Activated naive CD4-positive, alpha-beta T cell treated with anti-CD3 and anti-CD28 coated beads, Interleukin-2, amount 50 U/mL, for 16 hours (primary cell): Measurements from ENCODE around the gene PACS2.
"Not testable (repeated sequence)": the region's sequence is repeated elsewhere in the genome, so short reads cannot be mapped to it uniquely, and the experiment has no call there.

ENCODE experiments used
- DNase-seq: peaks from one replicate; pipeline ENCODE4 v3.0.0-alpha.2; 2020

PACS2 gene

DNA sequence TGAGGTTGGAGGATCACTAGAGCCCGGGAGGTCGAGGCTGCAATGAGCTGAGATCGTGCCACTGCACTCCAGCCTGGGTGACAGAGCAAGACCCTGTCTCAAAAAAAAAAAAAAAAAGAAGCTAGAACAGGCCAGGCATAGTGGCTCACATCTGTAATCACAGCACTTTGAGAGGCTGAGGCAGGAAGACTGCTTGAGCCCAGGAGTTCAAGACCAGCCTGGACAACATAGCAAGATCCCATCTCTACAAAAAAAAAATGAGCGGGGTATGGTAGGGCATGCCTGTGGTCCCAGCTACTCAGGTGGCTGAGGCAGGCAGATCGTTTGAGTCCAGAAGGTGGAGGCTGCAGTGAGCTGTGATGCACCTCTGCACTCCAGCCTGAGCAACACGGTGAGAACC lies 25.6 kb upstream of the PACS2 start:
- not testable (repeated sequence) for DNase-seq

DNA sequence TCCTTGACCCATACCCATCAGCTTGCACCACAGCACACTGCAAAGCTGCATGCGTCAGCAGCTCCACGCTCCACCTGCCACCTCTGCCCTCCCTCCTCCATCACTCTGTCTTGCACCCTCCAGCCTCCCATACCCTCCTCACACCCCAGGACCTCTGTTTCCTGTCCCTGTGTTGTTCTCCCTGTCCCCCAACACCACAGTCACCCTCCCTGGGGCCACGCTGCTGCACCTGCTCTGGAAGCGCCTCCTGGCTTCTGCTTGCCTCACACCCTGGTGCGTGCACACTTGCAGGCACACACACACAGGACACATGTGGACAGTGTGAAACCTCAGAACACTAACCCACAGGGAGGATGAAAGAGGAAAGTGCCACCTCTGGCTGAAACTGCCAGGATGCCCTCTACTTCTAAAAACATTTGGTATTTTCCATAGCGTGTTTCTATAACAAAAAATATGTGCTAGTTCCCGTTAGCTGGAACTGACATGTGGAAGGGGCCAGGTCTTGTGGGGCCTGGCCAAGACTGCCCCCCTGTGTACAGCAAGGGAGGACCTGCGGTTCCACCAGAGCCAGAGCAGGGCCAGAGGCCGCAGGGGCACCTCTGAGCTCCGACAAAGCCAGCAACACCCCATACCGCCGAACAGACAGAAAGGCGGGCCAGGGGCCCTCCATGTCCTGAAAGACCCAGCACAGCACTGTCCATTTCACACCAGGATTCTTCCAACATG lies 23.8 kb upstream of the PACS2 start:
- no peak for DNase-seq

DNA sequence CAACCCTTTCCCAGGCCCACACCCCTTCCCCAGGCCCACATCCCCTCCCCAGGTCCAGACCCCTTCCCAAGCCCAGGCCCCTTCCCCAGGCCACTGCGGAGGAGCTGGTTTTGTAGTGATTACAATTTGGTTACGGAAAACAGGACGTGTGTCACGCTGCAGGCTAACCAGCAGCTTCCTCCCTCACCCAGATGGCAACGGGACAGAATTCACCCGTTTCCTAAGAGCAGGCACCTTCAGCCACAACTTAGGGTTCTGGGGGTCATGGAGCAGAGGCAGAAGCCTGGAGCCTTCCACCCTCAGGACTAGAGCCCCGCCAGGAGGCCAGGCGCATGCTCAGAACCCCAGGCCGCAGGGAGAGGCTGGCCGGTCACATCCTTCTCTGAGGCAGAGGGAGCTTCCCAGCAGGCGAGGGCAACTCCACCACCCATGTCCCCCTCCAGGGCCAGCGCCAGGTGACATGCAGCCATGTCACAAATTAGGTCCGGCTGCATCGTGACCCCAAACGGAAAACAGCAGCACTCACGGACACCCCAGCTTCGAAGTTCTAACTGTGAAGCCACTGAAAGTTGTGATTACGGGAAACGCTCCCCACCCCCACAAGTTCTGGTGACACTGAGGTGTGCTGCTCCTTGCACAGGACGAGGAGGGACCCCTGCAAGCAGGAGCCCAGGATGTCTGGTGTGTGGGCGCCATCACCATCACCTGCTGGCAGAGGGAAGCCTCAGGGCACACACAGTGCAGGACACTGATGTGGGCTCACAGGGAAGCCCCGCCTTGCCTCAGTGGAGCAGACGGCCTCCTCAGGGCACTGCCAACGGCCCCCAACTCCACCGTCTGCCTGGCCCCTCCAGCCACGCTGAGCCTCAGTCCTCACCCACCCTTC lies 21.5 kb upstream of the PACS2 start:
- no peak for DNase-seq

DNA sequence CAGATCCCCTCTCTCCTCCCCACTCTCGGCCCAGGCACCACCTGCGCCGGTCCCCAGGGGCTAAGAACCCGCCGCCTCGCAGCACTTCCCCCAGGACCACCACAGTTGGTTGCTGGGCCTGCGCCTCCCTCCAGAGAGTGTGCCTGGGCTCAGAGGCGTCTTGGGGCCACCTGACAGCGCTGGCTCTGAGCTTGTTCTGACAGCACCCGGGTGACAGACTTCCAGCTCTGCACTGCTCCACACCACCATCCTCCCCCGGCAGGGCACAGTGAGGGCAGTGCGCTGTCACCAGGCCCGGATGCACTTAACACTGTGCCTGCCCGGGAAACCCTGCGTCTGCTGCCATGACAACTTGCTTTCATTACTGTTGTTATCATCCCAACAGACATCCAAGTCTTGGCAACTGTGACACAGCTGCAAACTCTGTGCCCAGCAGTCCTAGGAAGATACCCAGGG lies 20.4 kb upstream of the PACS2 start:
- peak; percentile 46 for DNase-seq

DNA sequence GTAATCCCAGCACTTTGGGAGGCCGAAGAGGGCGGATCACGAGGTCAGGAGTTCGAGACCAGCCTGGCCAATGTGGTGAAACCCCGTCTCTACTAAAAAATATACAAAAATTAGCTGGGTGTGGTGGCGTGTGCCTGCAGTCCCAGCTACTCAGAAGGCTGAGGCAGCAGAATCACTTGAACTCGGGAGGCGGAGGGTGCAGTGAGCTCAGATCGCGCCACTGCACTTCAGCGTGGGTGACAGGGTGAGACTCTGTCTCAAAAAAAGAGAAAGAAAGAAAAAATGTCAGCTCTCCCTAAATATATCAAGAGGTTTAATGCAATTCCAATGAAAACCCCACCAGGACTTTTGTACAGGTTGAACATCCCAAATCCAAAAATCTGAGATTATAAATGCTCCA lies 17.2 kb upstream of the PACS2 start:
- DNase-seq: not testable (repeated sequence)

DNA sequence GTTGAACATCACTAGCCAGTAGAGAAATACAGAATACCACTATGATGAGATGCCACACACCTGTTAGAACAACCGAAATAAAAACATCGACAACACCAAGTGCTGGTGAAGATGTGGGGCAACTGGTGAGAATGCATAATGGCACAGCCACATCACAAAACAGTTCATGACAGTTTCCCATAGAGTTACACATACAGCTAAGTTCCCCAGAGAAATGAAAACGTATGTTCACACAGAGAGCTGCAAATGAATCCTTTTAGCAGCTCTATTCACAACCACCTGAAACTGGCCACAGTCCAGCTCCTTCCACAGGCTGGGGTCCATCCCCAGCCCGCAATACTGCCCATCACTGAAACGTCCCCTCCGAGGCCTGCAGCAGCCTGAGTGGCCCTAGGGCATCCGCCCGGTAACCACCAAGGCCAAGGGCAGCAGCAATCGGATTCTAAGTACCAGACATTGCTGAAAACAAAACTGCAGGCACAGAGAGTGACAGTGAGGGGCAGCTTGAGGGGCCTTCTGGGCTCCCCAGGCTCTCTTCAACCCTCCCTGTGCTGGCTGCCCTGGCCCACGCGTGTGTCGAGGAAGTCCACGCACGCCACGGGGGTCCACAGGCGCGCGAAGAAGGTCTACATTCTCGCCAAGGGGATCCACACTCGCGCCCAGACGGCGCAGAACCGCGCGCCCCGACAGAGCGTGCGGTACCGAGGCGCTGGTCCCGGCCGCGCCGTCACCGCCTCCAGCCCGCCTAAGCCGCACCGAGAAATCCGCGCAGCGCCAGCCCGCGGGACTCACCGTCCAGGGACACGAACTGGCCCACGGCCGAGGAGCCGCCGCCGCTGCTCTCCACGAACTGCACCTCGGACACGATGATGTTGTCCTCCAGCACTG lies 14.7 kb upstream of the PACS2 start:
- DNase-seq: peak; percentile 41

DNA sequence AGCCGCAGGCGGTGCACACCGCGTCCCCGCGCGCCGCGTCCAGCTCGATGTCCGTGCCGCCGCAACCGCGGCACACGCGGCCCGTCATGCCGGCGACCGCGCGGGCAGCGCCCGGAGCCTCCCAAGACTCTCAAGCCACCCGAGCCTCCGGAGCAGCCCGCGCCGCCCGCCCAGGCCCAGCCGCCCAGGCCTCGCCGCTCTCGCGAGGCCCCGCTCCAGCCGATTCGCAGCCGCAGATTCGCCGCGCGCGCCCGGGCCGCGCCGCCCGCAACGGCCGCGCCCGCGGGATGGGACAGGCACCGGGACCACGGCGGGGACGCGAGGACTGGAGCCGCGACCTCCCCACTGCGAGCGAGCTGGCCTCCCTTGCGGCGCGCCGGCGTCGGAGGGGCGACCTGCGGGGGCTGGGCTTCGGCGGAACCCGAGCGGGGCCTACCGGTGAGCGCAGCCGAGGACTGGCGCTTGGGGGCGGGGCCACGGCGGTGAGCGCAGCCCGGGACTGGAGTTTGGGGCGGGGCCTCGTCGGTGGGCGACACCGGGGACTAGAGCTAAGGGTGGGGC lies 13.9 kb upstream of the PACS2 start, which contains the start of gene BRF1:
Gene BRF1 (minus strand): TSS at position 460 of the 561 bp plus-strand sequence. CDS start 372 bp downstream, at position 88.
- DNase-seq: peak; percentile 99

DNA sequence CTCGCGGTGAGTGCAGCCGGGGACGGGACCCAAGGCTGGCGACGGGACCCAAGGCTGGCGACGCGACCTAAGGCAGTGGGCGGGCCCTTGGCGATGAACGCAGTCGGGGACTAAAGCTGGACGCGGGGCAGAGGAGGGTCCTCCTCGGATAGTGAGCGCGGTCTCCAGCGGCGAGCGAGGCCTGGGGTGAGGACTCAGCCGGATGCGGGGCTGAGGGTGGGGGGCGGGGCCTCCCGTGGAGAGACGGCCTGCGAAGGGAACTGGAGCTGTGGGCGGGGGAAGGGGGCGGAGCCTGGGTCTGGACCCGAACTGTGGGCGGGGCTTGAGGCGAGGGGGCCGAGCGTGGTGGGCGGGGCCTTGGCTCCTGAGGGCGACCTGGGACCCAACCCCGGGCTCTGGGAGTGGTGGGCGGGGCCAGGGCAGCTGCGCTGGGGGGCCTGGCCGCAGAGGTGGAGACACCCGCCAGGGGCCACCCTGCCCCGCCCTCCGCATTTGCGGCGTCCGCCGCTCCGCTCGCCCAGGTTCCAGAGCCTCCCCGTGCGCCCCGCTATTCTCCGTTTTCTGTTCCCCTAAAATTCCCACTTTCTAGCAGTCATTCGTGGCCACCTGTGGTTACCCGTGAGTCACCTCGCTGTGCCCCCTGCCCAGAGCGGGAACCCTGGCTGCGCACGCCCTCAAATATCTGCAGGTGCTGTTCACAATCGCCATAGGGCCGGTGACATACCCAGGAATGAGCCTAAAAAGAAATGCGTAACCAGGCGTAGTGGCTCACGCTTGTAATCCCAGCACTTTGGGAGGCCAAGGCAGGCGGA lies 13.2 kb upstream of the PACS2 start:
- DNase-seq: peak; percentile 99

DNA sequence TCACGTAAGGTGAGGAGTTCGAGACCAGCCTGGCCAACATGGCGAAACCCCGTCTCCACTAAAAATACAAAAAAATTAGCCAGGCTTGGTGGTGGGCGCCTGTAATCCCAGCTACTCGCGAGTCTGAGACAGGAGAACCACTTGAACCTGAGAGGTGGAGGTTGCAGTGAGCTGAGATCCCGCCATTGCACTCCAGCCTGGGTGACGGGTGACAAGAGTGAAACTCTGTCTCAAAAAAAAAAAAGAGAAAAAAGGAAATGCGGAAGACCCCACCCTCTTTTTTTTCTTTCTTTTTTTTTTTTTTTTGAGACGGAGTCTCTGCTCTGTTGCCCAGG lies 12.7 kb upstream of the PACS2 start:
- DNase-seq: not testable (repeated sequence)

DNA sequence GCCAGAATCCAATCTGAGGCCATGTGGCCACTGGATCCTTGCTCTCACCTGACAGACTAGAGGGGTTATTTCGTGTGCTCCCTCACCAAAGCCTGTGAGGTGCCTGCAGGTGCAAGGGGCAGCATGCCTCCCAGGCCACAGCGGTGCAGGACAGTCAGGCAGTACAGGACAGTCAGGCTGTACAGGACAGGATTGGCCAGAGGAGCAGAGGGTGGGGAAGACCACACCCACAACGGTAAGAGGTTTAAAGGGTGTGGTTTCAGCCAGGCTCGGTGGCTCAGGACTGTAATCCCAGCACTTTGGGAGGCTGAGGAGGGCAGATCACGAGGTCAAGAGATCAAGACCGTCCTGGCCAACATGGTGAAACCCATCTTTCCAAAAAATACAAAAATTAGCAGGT lies 10.6 kb upstream of the PACS2 start:
- no peak for DNase-seq

DNA sequence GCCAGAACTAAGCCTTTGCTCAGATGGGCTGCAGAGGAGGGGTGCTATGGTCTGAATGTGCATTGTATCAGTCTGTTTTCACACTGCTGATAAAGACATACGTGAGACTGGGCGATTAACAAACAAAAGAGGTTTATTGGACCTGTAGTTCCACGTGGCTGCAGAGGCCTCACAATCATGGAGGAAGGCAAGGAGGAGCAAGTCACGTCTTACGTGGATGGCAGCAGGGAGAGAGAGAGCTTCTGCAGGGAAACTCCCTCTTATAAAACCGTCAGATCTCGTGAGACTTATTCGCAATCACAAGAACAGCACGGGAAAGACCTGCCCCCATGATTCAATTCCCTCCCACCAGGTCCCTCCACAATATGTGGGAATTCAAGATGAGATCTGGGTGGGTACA lies 10.0 kb upstream of the PACS2 start:
- no peak for DNase-seq

DNA sequence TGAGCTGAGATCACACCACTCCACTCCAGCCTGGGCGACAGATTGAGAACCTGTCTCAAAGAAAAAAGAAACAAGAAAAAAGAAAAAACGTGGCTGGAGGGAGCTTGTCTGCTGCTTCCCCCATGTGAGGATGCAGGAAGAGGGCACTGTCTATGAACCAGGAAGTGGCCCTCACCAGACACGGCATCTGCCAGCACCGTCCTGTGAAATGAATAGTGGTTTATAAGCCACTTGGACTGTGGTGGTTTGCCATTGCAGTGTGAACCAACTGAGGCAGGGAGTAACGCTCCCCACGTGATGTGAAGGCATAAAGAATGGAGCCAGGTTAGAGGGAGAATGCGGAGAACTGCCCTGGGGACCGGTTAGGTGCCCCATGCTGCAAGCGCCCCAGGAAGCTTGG lies 9.2 kb upstream of the PACS2 start:
- no peak for DNase-seq

DNA sequence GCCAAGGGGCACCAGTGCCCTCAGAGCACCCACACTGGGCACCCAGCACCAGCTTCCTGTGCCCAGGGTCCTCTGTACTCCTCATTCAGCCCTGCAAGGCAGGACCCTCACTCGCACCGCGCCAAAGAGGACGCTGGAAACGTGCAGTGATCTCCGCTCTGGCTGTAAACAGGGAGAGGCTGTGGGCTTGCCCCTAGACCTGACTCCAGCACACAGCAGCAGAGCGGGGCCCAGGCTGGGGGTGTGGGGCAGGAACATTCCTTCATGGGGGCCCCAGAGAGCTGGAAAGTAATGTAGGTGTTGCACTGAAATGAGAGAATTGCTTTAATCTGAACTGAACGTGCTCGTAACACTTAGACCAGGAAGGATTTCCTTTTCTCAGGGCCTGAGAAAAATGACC lies 8.8 kb upstream of the PACS2 start:
- DNase-seq: no peak

DNA sequence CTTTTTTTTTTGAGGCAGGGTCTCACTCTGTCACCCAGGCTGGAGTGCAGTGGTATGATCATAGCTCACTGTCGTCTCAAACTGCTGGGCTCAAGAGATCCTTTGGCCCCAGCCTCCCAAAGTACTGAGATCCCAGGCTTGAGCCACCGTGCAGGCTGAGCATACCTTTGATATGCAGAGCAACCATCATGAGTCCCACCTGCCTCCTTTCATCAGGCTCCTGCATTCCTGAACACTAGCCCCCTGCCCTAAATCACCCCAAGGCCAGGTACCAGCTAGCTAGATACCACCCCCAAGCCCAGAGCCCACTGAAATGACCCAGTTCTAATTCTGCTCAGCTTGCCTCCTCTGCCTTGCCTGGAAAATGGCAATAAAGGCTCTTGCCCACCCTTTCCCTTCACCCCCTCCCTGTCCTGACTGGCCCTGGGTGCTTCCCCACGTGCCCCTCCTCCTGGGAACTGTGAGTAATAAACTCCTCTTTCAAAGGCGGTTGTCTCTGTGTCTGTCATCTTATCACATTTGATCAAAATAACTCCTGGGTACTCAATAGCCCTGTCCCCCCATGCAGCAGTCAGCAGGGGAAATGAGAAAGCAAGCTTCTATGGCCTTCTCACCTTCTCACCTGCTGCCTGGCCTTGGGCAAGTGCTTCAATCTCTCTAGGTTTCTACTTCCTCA lies 7.4 kb upstream of the PACS2 start:
- no peak for DNase-seq

DNA sequence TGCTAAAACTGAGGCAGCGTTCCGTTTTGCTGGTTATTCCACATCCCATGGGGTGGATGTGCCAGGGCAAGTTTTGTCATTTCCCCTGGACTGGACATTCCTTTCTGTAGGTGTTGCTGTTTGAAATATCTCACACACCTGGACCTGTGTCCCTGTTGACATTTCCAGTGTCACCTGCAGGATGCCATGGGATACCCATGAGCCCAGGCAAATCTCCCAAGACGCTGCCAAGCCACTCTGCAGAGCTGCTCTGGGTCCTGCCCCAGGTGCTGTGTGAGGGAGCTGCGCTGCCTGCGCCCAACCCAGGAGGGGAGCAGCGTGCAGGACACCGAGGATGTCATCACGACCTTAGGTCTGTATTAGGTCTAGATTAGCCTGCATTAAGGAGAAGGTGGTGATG lies 5.2 kb upstream of the PACS2 start:
- DNase-seq: no peak

DNA sequence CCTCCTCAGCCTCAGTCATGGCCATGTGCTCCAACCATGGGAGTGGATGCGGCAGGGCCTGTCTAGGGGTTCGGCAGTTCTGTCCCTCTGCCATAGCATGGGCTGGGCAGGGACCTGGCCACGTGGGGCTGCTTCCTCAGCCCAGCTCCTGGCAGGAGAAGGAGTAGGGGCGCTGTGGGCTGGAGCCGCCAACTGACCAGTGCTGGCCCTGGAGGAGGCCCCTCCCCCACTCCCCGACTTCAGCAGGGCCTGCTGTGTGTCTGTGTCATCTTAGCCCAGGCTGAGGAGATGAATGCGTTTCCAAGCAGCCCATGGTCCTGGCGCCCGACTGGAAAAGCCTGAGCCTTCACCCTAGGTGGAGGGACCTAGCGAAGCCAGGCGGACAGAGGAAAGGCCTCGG lies 2.7 kb upstream of the PACS2 start:
- DNase-seq: no peak

DNA sequence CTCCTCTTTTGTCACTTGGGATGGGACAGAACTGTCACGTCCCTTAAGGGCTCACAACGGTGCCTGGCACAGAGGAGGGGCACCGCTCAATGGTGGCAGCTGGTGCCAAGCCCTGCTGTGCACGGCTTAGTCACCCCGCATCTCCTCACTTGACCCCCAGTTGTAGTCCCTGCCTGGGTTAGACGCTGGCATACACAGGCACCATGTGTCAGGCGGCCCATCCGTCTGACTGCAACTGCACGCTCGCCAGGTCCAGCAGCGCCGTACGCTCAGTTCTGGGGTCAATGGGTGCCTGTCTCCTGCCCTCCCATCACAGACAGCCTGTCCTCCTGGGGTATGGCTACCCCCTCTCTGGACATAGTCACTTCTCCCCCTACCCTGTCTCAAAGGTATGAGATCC lies 1.6 kb upstream of the PACS2 start:
- no peak for DNase-seq

DNA sequence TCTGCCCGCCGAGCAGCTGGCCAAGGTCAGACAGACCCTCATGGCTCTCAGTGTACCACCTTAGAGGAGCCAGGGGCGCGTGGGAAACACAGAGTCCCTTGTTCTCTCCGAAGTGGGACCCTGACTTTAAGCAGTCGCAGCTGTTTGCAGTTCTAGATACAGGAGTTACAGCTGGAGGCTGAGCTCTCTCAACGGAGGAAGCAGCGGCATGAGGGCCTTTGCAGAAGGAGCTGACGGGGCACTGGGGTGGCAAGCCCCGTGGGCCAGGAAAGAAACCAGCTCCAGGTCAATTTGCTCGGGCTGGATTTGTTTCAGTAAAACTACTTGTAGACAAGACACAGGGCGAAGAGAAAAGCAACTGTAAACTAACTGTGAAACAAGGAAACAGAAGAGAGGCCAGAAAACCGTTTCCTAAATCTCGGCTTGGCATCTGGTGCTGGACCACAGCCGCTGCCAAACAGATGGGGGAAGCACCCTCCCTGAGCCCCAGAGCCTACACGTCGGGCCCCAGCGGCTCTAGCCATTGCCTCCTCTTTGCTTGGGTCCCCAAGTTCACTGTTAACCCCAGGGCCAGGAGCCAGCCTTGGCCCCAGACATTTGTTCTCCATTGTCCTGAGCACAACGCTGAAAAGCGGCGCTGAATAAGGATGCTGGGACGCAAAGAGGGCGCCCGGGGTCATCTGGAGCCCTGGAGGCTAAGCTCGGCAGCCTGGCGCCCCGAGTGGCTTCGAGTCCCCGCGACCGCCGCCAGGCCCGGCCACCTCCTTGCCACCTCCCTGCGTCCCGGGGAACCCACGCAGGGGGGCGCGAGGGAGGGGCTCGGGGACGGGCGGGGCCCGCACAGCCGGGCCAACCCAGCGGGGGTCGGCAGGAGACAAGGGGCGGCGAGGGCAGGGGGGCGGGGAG lies 914 bp upstream of the PACS2 start:
- no peak for DNase-seq

DNA sequence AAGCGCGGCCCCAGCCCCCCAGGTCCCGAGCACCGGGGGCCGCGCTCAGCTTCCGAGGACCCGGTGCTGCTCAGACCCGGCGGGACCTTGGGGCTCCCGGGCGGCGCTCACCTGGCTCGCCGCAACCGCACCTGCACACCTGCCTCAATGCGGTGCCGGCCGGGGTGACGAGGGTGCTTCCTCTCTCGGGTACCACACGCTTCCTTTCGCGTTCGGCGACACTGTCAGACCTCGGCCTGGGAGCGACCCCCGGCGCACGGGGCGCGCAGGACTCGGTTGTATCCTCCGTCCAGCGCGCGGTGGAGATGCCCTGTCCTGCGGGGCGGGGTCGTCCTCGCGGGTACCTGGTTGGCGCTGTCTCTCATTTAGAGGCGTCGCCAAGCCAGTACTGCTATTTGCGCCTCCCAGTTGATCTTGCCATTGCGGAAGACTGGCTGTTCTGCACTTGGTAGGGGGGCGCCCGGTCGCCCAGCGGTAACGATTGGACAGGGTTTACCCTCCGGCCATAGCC lies 718 bp downstream of the PACS2 start:
- peak; percentile 42 for DNase-seq
